H1 (cell line): ENCODE results near the gene ZMIZ1.

Experiments used
- ATF3 ChIP-seq: IDR thresholded peaks from 2 replicates; pipeline ENCODE4 v1.6.1; 2011; ENCODE audit warnings: low read depth, mild to moderate bottlenecking, low read length; ENCODE audit not compliant: insufficient read depth
- CEBPB ChIP-seq: IDR thresholded peaks from 2 replicates; pipeline ENCODE4 v1.6.1; 2012; ENCODE audit warnings: low read depth, low read length
- CTCF ChIP-seq, 3 experiments: IDR thresholded peaks; 1 replicate in 2 of 3; 2 replicates in 1 of 3; pipeline versions ENCODE4 v1.5.1 to v1.6.1; 2011; ENCODE audit warnings: low read length in 3 of 3, mild to moderate bottlenecking in 3 of 3, inconsistent platforms in 2 of 3, low read depth in 1 of 3, moderate library complexity in 1 of 3; ENCODE audit not compliant: insufficient read depth in 1 of 3; ENCODE audit errors: control extremely low read depth in 1 of 3
- EZH2 ChIP-seq: fragments of 200-600 bp; sonication (generic); IDR thresholded peaks from 2 replicates; pipeline ENCODE4 v1.7.1; 2012; ENCODE audit warnings: low read depth, mild to moderate bottlenecking, moderate library complexity, low read length, inconsistent platforms; ENCODE audit not compliant: severe bottlenecking
- POLR2A ChIP-seq, 2 experiments: IDR thresholded peaks; 1 replicate in 1 of 2; 2 replicates in 1 of 2; pipeline ENCODE4 v1.6.1; 2011; ENCODE audit warnings: low read depth in 2 of 2, low read length in 2 of 2, mild to moderate bottlenecking in 2 of 2; ENCODE audit errors: control extremely low read depth in 1 of 2
- RAD21 ChIP-seq, 2 experiments: IDR thresholded peaks in 1 of 2; conservative IDR thresholded peaks in 1 of 2; 2 replicates each; pipeline ENCODE4 v1.6.1; 2011; ENCODE audit warnings: low read depth in 2 of 2, low read length in 2 of 2, improper control_type of control experiment in 1 of 2, inconsistent platforms in 1 of 2, mild to moderate bottlenecking in 1 of 2, moderate library complexity in 1 of 2
- SIX5 ChIP-seq: IDR thresholded peaks from 2 replicates; pipeline ENCODE4 v1.6.1; 2011; ENCODE audit warnings: mild to moderate bottlenecking, low read depth, low read length
- SP1 ChIP-seq: IDR thresholded peaks from 2 replicates; pipeline ENCODE4 v1.6.1; 2011; ENCODE audit warnings: low read depth, low read length
- ZNF274 ChIP-seq: IDR thresholded peaks from 2 replicates; pipeline ENCODE4 v1.7.0; 2012; ENCODE audit warnings: low read length, borderline replicate concordance; ENCODE audit errors: extremely low read depth

- TF ChIP-seq CTCF (IDR thresholded peaks at IDR 0.05; ENCODE audit: control extremely low read depth in 1 of 3, insufficient read depth in 1 of 3, low read depth in 1 of 3, low read length in 3 of 3) (no peak), EZH2 (no peak), RAD21 (IDR thresholded peaks at IDR 0.05 in 1 of 2, conservative IDR thresholded peaks at IDR 0.05 in 1 of 2; ENCODE audit: low read depth in 2 of 2, low read length in 2 of 2) (no peak), POLR2A (IDR thresholded peaks at IDR 0.05; ENCODE audit: control extremely low read depth in 1 of 2, low read depth in 2 of 2, low read length in 2 of 2) (no peak), SIX5 (no peak), ZNF274 (no peak), CEBPB (no peak), ATF3 (no peak), SP1 (no peak)
Measured at GRCh38 chr10:79254333-79255006, 185.7 kb downstream of the ZMIZ1 start.
